Left ventricle myocardium inferior (tissue), 1 donor: ENCODE data around the gene RRBP1. TPM values are rescaled to one million over a fixed set of nuclear protein-coding genes. Genes with fewer than 3 reads are reported as not detected.

Experiments used
- DNase-seq: peaks from one replicate; pipeline ENCODE4 v3.0.0-alpha.2; 2020
- H3K27ac ChIP-seq: fragments of 200-600 bp; replicated peaks from 2 replicates; pipeline ENCODE4 v1.8.0; 2021
- H3K27me3 ChIP-seq: fragments of 200-600 bp; 2 replicates; pipeline ENCODE4 v1.8.0; 2021; ENCODE audit warnings: low read depth
- H3K36me3 ChIP-seq: fragments of 200-600 bp; 2 replicates; pipeline ENCODE4 v1.8.0; 2021
- H3K4me1 ChIP-seq: fragments of 200-600 bp; 2 replicates; pipeline ENCODE4 v1.8.0; 2021
- H3K4me3 ChIP-seq: fragments of 200-600 bp; 2 replicates; pipeline ENCODE4 v1.8.0; 2021; ENCODE audit warnings: mild to moderate bottlenecking, moderate library complexity
- H3K9me3 ChIP-seq: fragments of 200-600 bp; replicated peaks from 2 replicates; pipeline ENCODE4 v1.8.0; 2021
- CTCF ChIP-seq: fragments of 200-600 bp; IDR thresholded peaks from 2 replicates; pipeline ENCODE4 v1.8.0; 2021; ENCODE audit warnings: antibody characterized with exemption, mild to moderate bottlenecking, borderline replicate concordance
- intact Hi-C: fragments of 100-400 bp; cut with micrococcal nuclease; formaldehyde crosslinking; loops from one replicate; pipeline ENCODE4 v1.11.0; 2022
- total RNA-seq: library from RNA; stranded (reverse); fragmentation: NEBNext Ultra II Directional; extraction: Animal tissue kit (Norgen Biotek cat#: 25700); gene quantifications from one replicate; pipeline ENCODE4 v1.2.1, GENCODE V29; 2021
- donor health status: DM: no; HTN: yes; CAD: no; lungs with severe emphysema.

Gene RRBP1
- total RNA-seq, 1 donor from 2014 or later: 31.3 TPM

GRCh38 chr20:17657079-17657825, 24.8 kb downstream of the RRBP1 start:
- peaks cover 24% of the 10 kb centered on the region for H3K36me3 ChIP-seq
- intact Hi-C loops: no loop called here
- DNase-seq: no peak

GRCh38 chr20:17655865-17656479, 26.1 kb downstream of the RRBP1 start:
- Histone ChIP-seq H3K36me3 (peaks cover 24% of the 10 kb centered on the region), H3K27ac (no peak overlapping the region), H3K4me1 (peaks cover 58% of the 10 kb centered on the region), H3K9me3 (no peaks in the 10 kb centered on the region), H3K4me3 (no peak overlapping the region), H3K27me3 (no peaks in the 10 kb centered on the region)
- TF ChIP-seq CTCF: no peak
- DNase-seq: no peak
- intact Hi-C loops: no loop called here

More at GRCh38 chr20:17657079-17657825, 24.8 kb downstream of the RRBP1 start:
- H3K4me1 ChIP-seq: peaks cover 58% of the 10 kb centered on the region
- no peak for TF ChIP-seq CTCF
- no peaks in the 10 kb centered on the region for H3K27me3 ChIP-seq
- H3K4me3 ChIP-seq: no peak overlapping the region
- no peaks in the 10 kb centered on the region for H3K9me3 ChIP-seq
- H3K27ac ChIP-seq: no peak overlapping the region

- H3K4me3 ChIP-seq: no peak overlapping the region
- peaks cover 58% of the 10 kb centered on the region for H3K4me1 ChIP-seq
- no peak for DNase-seq
- intact Hi-C loops: no loop called here
- no peaks in the 10 kb centered on the region for H3K9me3 ChIP-seq
- peak; percentile 16 for TF ChIP-seq CTCF
- no peak overlapping the region for H3K27ac ChIP-seq
- H3K27me3 ChIP-seq: no peaks in the 10 kb centered on the region
- peaks cover 23% of the 10 kb centered on the region for H3K36me3 ChIP-seq
Measured at GRCh38 chr20:17655286-17655651, 26.8 kb downstream of the RRBP1 start.

GRCh38 chr20:17654649-17655285, 27.3 kb downstream of the RRBP1 start:
- peaks cover 18% of the 10 kb centered on the region for H3K36me3 ChIP-seq
- DNase-seq: no peak
- peaks cover 58% of the 10 kb centered on the region for H3K4me1 ChIP-seq
- TF ChIP-seq CTCF: peak; percentile 68
- H3K9me3 ChIP-seq: no peaks in the 10 kb centered on the region
- H3K27me3 ChIP-seq: no peaks in the 10 kb centered on the region
- no peak overlapping the region for H3K27ac ChIP-seq
- intact Hi-C loops: no loop called here
- H3K4me3 ChIP-seq: no peak overlapping the region

GRCh38 chr20:17653835-17654648, 28.0 kb downstream of the RRBP1 start:
- Histone ChIP-seq H3K4me3 (no peak overlapping the region), H3K27me3 (no peaks in the 10 kb centered on the region), H3K4me1 (peaks cover 65% of the 10 kb centered on the region), H3K9me3 (no peaks in the 10 kb centered on the region), H3K27ac (no peak overlapping the region), H3K36me3 (peaks cover 15% of the 10 kb centered on the region)
- no peak for TF ChIP-seq CTCF
- DNase-seq: no peak
- intact Hi-C loops: no loop called here
